IMR-90 (cell line): ENCODE measurements around the gene CYP2A7. TPM values are rescaled to one million over a fixed set of nuclear protein-coding genes. Genes with fewer than 3 reads are reported as not detected.
"Not testable (repeated sequence)": the region's sequence is repeated elsewhere in the genome, so short reads cannot be mapped to it uniquely, and the experiment has no call there.

Source experiments
- ATAC-seq: fragments of 200-7000 bp; cut with Tn5 transposase; 2 replicates; pipeline ENCODE4 v1.9.1; 2020; ENCODE audit warnings: low read depth, mild to moderate bottlenecking, moderate library complexity
- BruUV-seq: library from RNA; stranded (reverse); fragments of 400-500 nt; replicated peaks from 2 replicates; lab custom pipeline; 2021; lab: Mats Ljungman, UMichigan
- CTCF ChIA-PET: fragments of 300-600 bp; formaldehyde crosslinking; extraction: SDS; loops from one replicate; lab custom pipeline; 2021; ENCODE audit warnings: antibody characterized with exemption; lab: Yijun Ruan, JAX
- POLR2A ChIA-PET: fragments of 300-600 bp; sonication (Branson Sonifier 250); formaldehyde crosslinking; loops from one replicate; lab custom pipeline; 2022; ENCODE audit warnings: antibody characterized with exemption; ENCODE audit not compliant: unreplicated experiment; lab: Charles Lee
- DNase-seq: peaks from one replicate; pipeline ENCODE4 v3.0.0; 2013
- H2AFZ ChIP-seq: replicated peaks from 2 replicates; pipeline ENCODE3; 2013; ENCODE audit warnings: low read length, mild to moderate bottlenecking; ENCODE audit not compliant: poor library complexity
- H2AK5ac ChIP-seq: 2 replicates; pipeline ENCODE4 v1.6.1; 2013; ENCODE audit warnings: low read depth, low read length, inconsistent platforms
- H2AK9ac ChIP-seq: replicated peaks from 2 replicates; pipeline ENCODE3; 2013; ENCODE audit warnings: mild to moderate bottlenecking, low read depth, low read length, moderate library complexity; ENCODE audit not compliant: poor library complexity
- H2BK120ac ChIP-seq: 2 replicates; pipeline ENCODE4 v1.6.1; 2013; ENCODE audit warnings: low read depth, low read length, inconsistent platforms
- H2BK15ac ChIP-seq: 3 replicates; pipeline ENCODE4 v1.6.1; 2013; ENCODE audit warnings: low read depth, low read length, inconsistent platforms
- H2BK20ac ChIP-seq: 2 replicates; pipeline ENCODE4 v1.6.1; 2013; ENCODE audit warnings: low read depth, mild to moderate bottlenecking, inconsistent platforms, low read length, moderate library complexity
- H2BK5ac ChIP-seq: 2 replicates; pipeline ENCODE4 v1.6.1; 2013; ENCODE audit warnings: mild to moderate bottlenecking, low read depth, low read length, inconsistent platforms; ENCODE audit not compliant: poor library complexity, severe bottlenecking
- H3K14ac ChIP-seq: replicated peaks from 2 replicates; pipeline ENCODE4 v1.6.1; 2013; ENCODE audit warnings: low read depth, low read length, inconsistent platforms
- H3K18ac ChIP-seq: 2 replicates; pipeline ENCODE4 v1.6.1; 2013; ENCODE audit warnings: low read depth, low read length, control low read depth
- H3K23ac ChIP-seq: 2 replicates; pipeline ENCODE4 v1.6.1; 2013; ENCODE audit warnings: low read depth, low read length, inconsistent platforms
- H3K27ac ChIP-seq: 2 replicates; pipeline ENCODE4 v1.5.1; 2013; ENCODE audit warnings: mild to moderate bottlenecking, control low read depth, low read length; ENCODE audit not compliant: insufficient read depth
- H3K27me3 ChIP-seq: 2 replicates; pipeline ENCODE4 v1.6.1; 2013; ENCODE audit warnings: low read length; ENCODE audit not compliant: control insufficient read depth, insufficient read depth
- H3K36me3 ChIP-seq: 2 replicates; pipeline ENCODE4 v1.6.1; 2013; ENCODE audit warnings: low read length, mixed read lengths; ENCODE audit not compliant: control insufficient read depth, insufficient read depth
- H3K4ac ChIP-seq: 2 replicates; pipeline ENCODE4 v1.6.1; 2013; ENCODE audit warnings: low read depth, low read length, inconsistent platforms
- H3K4me1 ChIP-seq: 2 replicates; pipeline ENCODE4 v1.6.1; 2013; ENCODE audit warnings: low read length, mixed read lengths; ENCODE audit not compliant: control insufficient read depth, insufficient read depth
- H3K4me2 ChIP-seq: 2 replicates; pipeline ENCODE4 v1.6.1; 2013; ENCODE audit warnings: low read depth, mild to moderate bottlenecking, control low read depth, low read length, moderate library complexity
- H3K4me3 ChIP-seq: 2 replicates; pipeline ENCODE4 v1.5.1; 2013; ENCODE audit warnings: low read depth, mild to moderate bottlenecking, control low read depth, low read length, moderate library complexity; ENCODE audit not compliant: insufficient read depth
- H3K56ac ChIP-seq: 2 replicates; pipeline ENCODE4 v1.6.1; 2013; ENCODE audit warnings: low read length, inconsistent platforms; ENCODE audit not compliant: insufficient read depth; ENCODE audit errors: extremely low read depth
- H3K79me1 ChIP-seq, 2 experiments: 2 replicates each; pipeline ENCODE4 v1.6.1; 2013; ENCODE audit warnings: low read length in 2 of 2, inconsistent platforms in 1 of 2, low read depth in 1 of 2
- H3K9ac ChIP-seq: 2 replicates; pipeline ENCODE4 v1.6.1; 2013; ENCODE audit warnings: low read depth, low read length, control low read depth
- H3K9me1 ChIP-seq: 2 replicates; pipeline ENCODE4 v1.6.1; 2013; ENCODE audit warnings: low read length, inconsistent platforms; ENCODE audit not compliant: insufficient read depth
- H3K9me3 ChIP-seq: 2 replicates; pipeline ENCODE4 v1.6.1; 2013; ENCODE audit warnings: low read length; ENCODE audit not compliant: control insufficient read depth, insufficient read depth
- H4K20me1 ChIP-seq: 2 replicates; pipeline ENCODE4 v1.6.1; 2013; ENCODE audit warnings: low read length, inconsistent platforms; ENCODE audit not compliant: insufficient read depth
- H4K5ac ChIP-seq: 2 replicates; pipeline ENCODE4 v1.6.1; 2013; ENCODE audit warnings: mild to moderate bottlenecking, low read depth, low read length, control low read depth
- H4K8ac ChIP-seq, 2 experiments: 2 replicates each; pipeline ENCODE4 v1.6.1; 2013; ENCODE audit warnings: low read depth in 2 of 2, low read length in 2 of 2, control low read depth in 1 of 2, inconsistent platforms in 1 of 2
- H4K91ac ChIP-seq: 2 replicates; pipeline ENCODE4 v1.6.1; 2013; ENCODE audit warnings: low read depth, low read length, inconsistent platforms; ENCODE audit not compliant: insufficient read depth
- WGBS, 2 experiments: methylation state at CpG; one replicate each; pipeline versions ENCODE4 v1.1.5 to v1.1.7; 2013; ENCODE audit warnings: missing lambda C conversion rate in 2 of 2; ENCODE audit not compliant: insufficient read length in 1 of 2; ENCODE audit errors: extremely low coverage in 2 of 2; 5-methylcytosine and 5-hydroxymethylcytosine counted together
- dilution Hi-C: fragments of 300-500 bp; cut with HindIII; formaldehyde crosslinking; loops from one replicate; pipeline ENCODE4 v1.14.3; 2018; ENCODE audit warnings: low sequenced_read_pairs; ENCODE audit not compliant: unreplicated experiment
- in situ Hi-C: fragments of 300-500 bp; cut with MboI; formaldehyde crosslinking; loops from 3 replicates; pipeline ENCODE4 v1.14.3; 2019; ENCODE audit warnings: low sequenced_read_pairs, inconsistent platforms, mixed read lengths
- intact Hi-C: fragments of 100-400 bp; cut with micrococcal nuclease; formaldehyde crosslinking; loops from 2 replicates; pipeline ENCODE4 v1.10.0; 2022
- polyA plus RNA-seq, 3 experiments: library from polyadenylated mRNA; depleted of rRNA; stranded (reverse); fragments of >200 nt; gene quantifications; 2 replicates each; pipeline ENCODE4 v1.2.3, GENCODE V29; 2012; ENCODE audit warnings: low replicate concordance in 1 of 3
- total RNA-seq: library from RNA; depleted of rRNA; stranded (reverse); fragments of >200 nt; gene quantifications from 2 replicates; pipeline ENCODE4 v1.2.3, GENCODE V29; 2012

CYP2A7 gene
- total and polyA plus RNA-seq, 2 of the 4 experiments (the other 2 are of a cell fraction): not detected

- H3K4me2 ChIP-seq, H3K14ac ChIP-seq, H3K23ac ChIP-seq, BruUV-seq, H4K5ac ChIP-seq, H2AK9ac ChIP-seq, in situ Hi-C loops, CTCF ChIA-PET, H4K91ac ChIP-seq, DNase-seq, H3K56ac ChIP-seq, H2AK5ac ChIP-seq, H3K9ac ChIP-seq, H2BK20ac ChIP-seq, H3K79me1 ChIP-seq, H3K36me3 ChIP-seq, H3K9me1 ChIP-seq, H3K18ac ChIP-seq, H2BK15ac ChIP-seq, H2AFZ ChIP-seq, intact Hi-C loops, H3K9me3 ChIP-seq, H3K27ac ChIP-seq, dilution Hi-C loops, H2BK120ac ChIP-seq, H4K20me1 ChIP-seq, H2BK5ac ChIP-seq, H3K4me1 ChIP-seq, POLR2A ChIA-PET, H3K4ac ChIP-seq, H4K8ac ChIP-seq, H3K4me3 ChIP-seq, ATAC-seq: not testable (repeated sequence)
- H3K27me3 ChIP-seq: peaks cover 18% of the 10 kb centered on the region
- WGBS, 2 experiments: 90% methylated on average over 2 of the region's 8 CpGs; no CpG with 5 or more reads in 1 of the 2 experiments
These were observed 35.3 kb downstream of the CYP2A7 start for GRCh38 chr19:40846722-40847121.

GRCh38 chr19:40843653-40844052 lies 38.4 kb downstream of the CYP2A7 start:
- H2BK5ac ChIP-seq, CTCF ChIA-PET, H3K9me1 ChIP-seq, DNase-seq, H3K79me1 ChIP-seq, intact Hi-C loops, H3K36me3 ChIP-seq, H3K18ac ChIP-seq, H2AK9ac ChIP-seq, H3K27ac ChIP-seq, in situ Hi-C loops, H3K56ac ChIP-seq, H3K4me3 ChIP-seq, H4K5ac ChIP-seq, H3K14ac ChIP-seq, H4K8ac ChIP-seq, H3K9ac ChIP-seq, H2BK20ac ChIP-seq, H3K4me2 ChIP-seq, H3K4ac ChIP-seq, H3K27me3 ChIP-seq, BruUV-seq, H2AFZ ChIP-seq, dilution Hi-C loops, H4K91ac ChIP-seq, H4K20me1 ChIP-seq, H3K9me3 ChIP-seq, H2AK5ac ChIP-seq, POLR2A ChIA-PET, H3K23ac ChIP-seq, H2BK15ac ChIP-seq, H2BK120ac ChIP-seq, H3K4me1 ChIP-seq: not testable (repeated sequence)
- no CpG with 5 or more reads among the region's 19 CpGs for whole genome bisulfite sequencing, 2 experiments
- peak; percentile 55; the same call in 1 of the 2 replicates for ATAC-seq
